Right lung (tissue), 5 donors: Measurements from ENCODE around the gene RSPH4A. TPM values are rescaled to one million over a fixed set of nuclear protein-coding genes. Genes with fewer than 3 reads are reported as not detected.

Experiments
- polyA plus RNA-seq, 5 donors: library from polyadenylated mRNA; unstranded; fragments of 120-200 nt; gene quantifications; one replicate each; pipeline versions ENCODE4 v1.2.1 to v1.2.3, GENCODE V29; 2013; ENCODE audit warnings: inconsistent platforms in 1 of 5, low replicate concordance in 1 of 5; ENCODE audit not compliant: insufficient read length in 5 of 5, insufficient read depth in 1 of 5

Gene RSPH4A
- polyA plus RNA-seq, 5 donors, result 7.5 to 11.4 (median 9.2) TPM

Other genes starting within 250 kb of the RSPH4A start
- 10 to 100 TPM; 34.1 to 54.9 (median 50.0) TPM for gene DSE, start 245.5 kb upstream of the RSPH4A start, polyA plus RNA-seq
- 1 to 10 TPM; 3.1 to 8.0 (median 6.1) TPM for gene CALHM6, start 155.1 kb upstream of the RSPH4A start, polyA plus RNA-seq
- 1 to 10 TPM; 3.8 to 6.8 (median 6.3) TPM for gene CALHM5, start 104.8 kb upstream of the RSPH4A start, polyA plus RNA-seq
- under 1 TPM; 0.31 to 0.95 (median 0.48) TPM for gene TRAPPC3L, start 70.8 kb upstream of the RSPH4A start, polyA plus RNA-seq
- gene CALHM4, start 62.7 kb upstream of the RSPH4A start, polyA plus RNA-seq, result under 1 TPM in 1 of 5 donors, not detected in 4; 0.13 TPM
- gene RWDD1, start 45.0 kb upstream of the RSPH4A start, polyA plus RNA-seq, result 100 to 1,000 TPM in 2 of 5 donors, 10 to 100 TPM in 3; 73.3 to 104 (median 80.1) TPM
- 10 to 100 TPM; 13.0 to 18.1 (median 16.7) TPM for gene ZUP1, start 52.3 kb downstream of the RSPH4A start, polyA plus RNA-seq
- gene KPNA5, start 64.7 kb downstream of the RSPH4A start, polyA plus RNA-seq, result 10 to 100 TPM; 16.2 to 32.8 (median 30.4) TPM
- 100 to 1,000 TPM in 1 of 5 donors, 10 to 100 TPM in 4; 62.2 to 106 (median 71.8) TPM for gene FAM162B, start 149.2 kb downstream of the RSPH4A start, polyA plus RNA-seq
- gene GPRC6A, start 212.6 kb downstream of the RSPH4A start, polyA plus RNA-seq, result under 1 TPM; 0.09 to 0.31 (median 0.15) TPM